Measurements from ENCODE around the gene GALK2. TPM values are rescaled to one million over a fixed set of nuclear protein-coding genes. Genes with fewer than 3 reads are reported as not detected.
A peak's percentile ranks its signal among the peaks of the same experiment; 100 is the strongest.

GALK2 gene
- total RNA-seq: 10 to 100 TPM; 21.5 to 35.6 TPM

DNA sequence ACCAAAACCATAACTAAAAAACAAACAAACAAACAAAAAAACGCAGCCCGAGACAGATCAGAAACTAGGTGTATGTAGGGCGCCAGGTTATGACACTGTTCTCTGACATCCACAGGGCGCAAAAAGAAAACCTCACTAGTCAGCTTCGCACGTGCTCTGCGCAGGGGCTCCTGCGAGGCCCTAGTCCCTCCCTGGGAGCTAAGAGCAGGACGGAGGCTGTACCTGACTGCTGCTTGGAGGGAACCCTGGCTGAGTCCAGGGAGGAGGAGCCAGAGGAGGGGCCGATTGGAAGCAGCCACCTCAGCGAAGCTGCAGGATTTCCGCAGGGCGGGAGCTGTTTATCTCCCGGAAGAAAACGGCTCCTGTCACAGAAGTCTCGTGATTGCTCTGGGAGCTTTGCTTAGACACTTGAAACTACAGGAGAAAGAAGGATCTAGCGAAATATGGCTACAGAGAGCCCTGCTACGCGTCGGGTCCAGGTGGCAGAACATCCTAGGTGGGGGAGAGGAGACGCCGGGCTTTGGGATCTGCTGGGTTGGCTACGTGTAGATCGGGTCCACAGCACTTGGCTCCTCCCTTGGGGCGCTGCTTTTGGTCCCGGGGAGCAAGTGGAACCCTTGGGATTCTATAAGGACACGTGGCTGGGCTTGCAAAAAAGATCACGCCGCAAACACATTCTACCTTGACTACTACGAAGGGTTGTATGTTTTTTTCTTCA lies at the start of gene GALK2:
GALK2 (plus strand) TSS at position 368 of the 718 bp plus-strand sequence; CDS start at position 444, 76 bp downstream.
- intact Hi-C loops (cut with DNase I): no loop called here
- no peaks in the 10 kb centered on the region for H3K27me3 ChIP-seq
- no peaks in the 10 kb centered on the region for H3K36me3 ChIP-seq (replicated peaks in 1 of 2; ENCODE audit: insufficient read depth in 1 of 2, low read depth in 2 of 2)
- DNase-seq (peak; percentile 88 to 94 (median 92)), ATAC-seq (peak; percentile 100)
- WGBS, 2 donors: 4 to 5% methylated on average over 25 to 30 of the region's 30 CpGs
- H3K4me3 ChIP-seq: peak within 1 kb of the TSS; percentile 33 to 72
- no peaks in the 10 kb centered on the region for H3K9me3 ChIP-seq
- H3K27ac ChIP-seq: peak within 1 kb of the TSS; percentile 81 to 89 (median 86)
- TF ChIP-seq POLR2A (IDR thresholded peaks at IDR 0.05): peak; percentile 53 to 82 (median 75)
- TF ChIP-seq, protein P1, sequence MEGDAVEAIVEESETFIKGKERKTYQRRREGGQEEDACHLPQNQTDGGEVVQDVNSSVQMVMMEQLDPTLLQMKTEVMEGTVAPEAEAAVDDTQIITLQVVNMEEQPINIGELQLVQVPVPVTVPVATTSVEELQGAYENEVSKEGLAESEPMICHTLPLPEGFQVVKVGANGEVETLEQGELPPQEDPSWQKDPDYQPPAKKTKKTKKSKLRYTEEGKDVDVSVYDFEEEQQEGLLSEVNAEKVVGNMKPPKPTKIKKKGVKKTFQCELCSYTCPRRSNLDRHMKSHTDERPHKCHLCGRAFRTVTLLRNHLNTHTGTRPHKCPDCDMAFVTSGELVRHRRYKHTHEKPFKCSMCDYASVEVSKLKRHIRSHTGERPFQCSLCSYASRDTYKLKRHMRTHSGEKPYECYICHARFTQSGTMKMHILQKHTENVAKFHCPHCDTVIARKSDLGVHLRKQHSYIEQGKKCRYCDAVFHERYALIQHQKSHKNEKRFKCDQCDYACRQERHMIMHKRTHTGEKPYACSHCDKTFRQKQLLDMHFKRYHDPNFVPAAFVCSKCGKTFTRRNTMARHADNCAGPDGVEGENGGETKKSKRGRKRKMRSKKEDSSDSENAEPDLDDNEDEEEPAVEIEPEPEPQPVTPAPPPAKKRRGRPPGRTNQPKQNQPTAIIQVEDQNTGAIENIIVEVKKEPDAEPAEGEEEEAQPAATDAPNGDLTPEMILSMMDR (IDR thresholded peaks at IDR 0.05): peak in 1 of 7 experiments; percentile 9
- peaks cover 22% of the 10 kb centered on the region for H3K4me1 ChIP-seq

DNA sequence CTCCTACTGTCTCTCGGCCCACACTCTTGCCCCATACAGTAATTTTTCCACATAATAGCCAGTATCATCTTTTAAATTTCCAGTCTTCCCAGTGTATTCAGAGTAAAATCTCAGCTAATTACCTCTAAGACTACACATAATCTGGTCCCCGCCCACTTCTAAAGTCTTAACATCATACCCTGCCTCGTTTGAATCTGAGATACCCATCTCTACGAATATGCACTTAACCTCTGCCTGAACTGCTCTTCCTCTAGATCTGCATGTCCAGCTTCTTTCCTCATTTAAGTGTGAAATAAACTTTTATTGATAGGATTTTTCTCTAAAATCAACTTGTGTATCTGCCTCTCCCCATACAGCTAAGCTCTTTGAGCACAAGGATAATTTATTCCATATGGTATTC lies 49.2 kb upstream of the GALK2 start:
- no peaks in the 10 kb centered on the region for H3K4me1 ChIP-seq
- WGBS, 2 donors: 69 to 80% methylated on average over 4 of the region's 4 CpGs

GRCh38 chr15:49121901-49122300 lies 48.1 kb upstream of the GALK2 start:
- no peaks in the 10 kb centered on the region for H3K4me1 ChIP-seq
- ATAC-seq (no peak), DNase-seq (no peak)
- no peaks in the 10 kb centered on the region for H3K27me3 ChIP-seq
- H3K27ac ChIP-seq: no peak overlapping the region
- H3K36me3 ChIP-seq (replicated peaks in 1 of 2; ENCODE audit: insufficient read depth in 1 of 2, low read depth in 2 of 2): peaks cover 0 to 2% of the 10 kb centered on the region in 2 donors
- intact Hi-C loops (cut with DNase I): no loop called here
- WGBS, 2 donors: 84 to 89% methylated on average over 1 of the region's 1 CpG
- H3K9me3 ChIP-seq: no peaks in the 10 kb centered on the region
- no peak for TF ChIP-seq POLR2A (IDR thresholded peaks at IDR 0.05)
- TF ChIP-seq, protein P1 (IDR thresholded peaks at IDR 0.05): no peak
- no peak overlapping the region for H3K4me3 ChIP-seq

More for the DNA sequence above, 49.2 kb upstream of the GALK2 start:
- ATAC-seq: no peak
- DNase-seq: no peak
- no peak for TF ChIP-seq POLR2A (IDR thresholded peaks at IDR 0.05)
- TF ChIP-seq, protein P1 (IDR thresholded peaks at IDR 0.05): no peak
- no peak overlapping the region for H3K4me3 ChIP-seq
- H3K27me3 ChIP-seq: no peaks in the 10 kb centered on the region
- intact Hi-C loops (cut with DNase I): no loop called here
- no peaks in the 10 kb centered on the region for H3K9me3 ChIP-seq
- H3K36me3 ChIP-seq (replicated peaks in 1 of 2; ENCODE audit: insufficient read depth in 1 of 2, low read depth in 2 of 2): peaks cover 0 to 2% of the 10 kb centered on the region in 2 donors
- H3K27ac ChIP-seq: no peak overlapping the region

DNA sequence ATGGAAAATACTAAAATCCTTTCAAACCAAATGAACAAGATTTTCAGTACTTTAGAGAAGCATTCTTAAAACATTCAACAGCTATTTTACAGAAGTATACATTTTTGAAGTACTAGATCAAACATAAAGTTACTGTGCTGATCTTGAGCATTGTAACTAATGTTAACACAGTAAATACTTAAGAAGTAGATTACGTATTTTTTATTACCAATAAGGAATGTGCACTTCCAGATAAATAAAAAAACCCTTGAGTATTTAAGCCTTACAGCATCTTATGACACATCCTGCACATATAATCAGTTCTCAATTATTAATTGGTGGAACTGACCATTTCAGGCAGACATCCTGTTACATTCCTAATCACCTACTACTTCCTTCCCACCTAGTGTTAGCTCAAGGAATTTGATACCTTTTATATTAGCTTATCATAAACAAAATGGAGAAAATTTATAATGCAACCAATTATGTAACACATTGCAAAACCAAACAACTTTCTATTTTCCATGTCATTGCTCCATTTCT lies 47.4 kb upstream of the GALK2 start:
- TF ChIP-seq POLR2A (IDR thresholded peaks at IDR 0.05): no peak
- TF ChIP-seq, protein P1 (IDR thresholded peaks at IDR 0.05): no peak
- H3K4me3 ChIP-seq: no peak overlapping the region
- no peak overlapping the region for H3K27ac ChIP-seq
- no peaks in the 10 kb centered on the region for H3K9me3 ChIP-seq
- H3K4me1 ChIP-seq: no peaks in the 10 kb centered on the region
- H3K27me3 ChIP-seq: no peaks in the 10 kb centered on the region
- ATAC-seq (no peak), DNase-seq (no peak)
- 92 to 94% methylated on average over 1 of the region's 1 CpG for WGBS, 2 donors
- peaks cover 0 to 7% of the 10 kb centered on the region in 2 donors for H3K36me3 ChIP-seq (replicated peaks in 1 of 2; ENCODE audit: insufficient read depth in 1 of 2, low read depth in 2 of 2)
- intact Hi-C loops (cut with DNase I): no loop called here

Data from body of pancreas (tissue), 4 donors.